IPS-18a (cell line): ENCODE measurements around the gene DIPK1B.
"Not testable (repeated sequence)": the region's sequence is repeated elsewhere in the genome, so short reads cannot be mapped to it uniquely, and the experiment has no call there.

Source experiments
- H3K27ac ChIP-seq: one replicate; pipeline ENCODE4 v1.5.1; 2013; ENCODE audit warnings: low read length
- H3K27me3 ChIP-seq: one replicate; pipeline ENCODE4 v1.6.1; 2013; ENCODE audit warnings: mild to moderate bottlenecking, low read length; ENCODE audit not compliant: control insufficient read depth, insufficient read depth
- H3K36me3 ChIP-seq: one replicate; pipeline ENCODE4 v1.6.1; 2013; ENCODE audit warnings: low read depth, low read length; ENCODE audit not compliant: control insufficient read depth
- H3K4me1 ChIP-seq: one replicate; pipeline ENCODE4 v1.6.1; 2013; ENCODE audit warnings: low read depth, low read length; ENCODE audit not compliant: control insufficient read depth
- H3K4me3 ChIP-seq: one replicate; pipeline ENCODE4 v1.5.1; 2013; ENCODE audit warnings: low read length
- H3K9ac ChIP-seq: one replicate; pipeline ENCODE4 v1.6.1; 2013; ENCODE audit warnings: mild to moderate bottlenecking, low read length, moderate library complexity
- H3K9me3 ChIP-seq: one replicate; pipeline ENCODE4 v1.6.1; 2013; ENCODE audit warnings: low read depth, low read length; ENCODE audit not compliant: control insufficient read depth

DIPK1B gene

DNA sequence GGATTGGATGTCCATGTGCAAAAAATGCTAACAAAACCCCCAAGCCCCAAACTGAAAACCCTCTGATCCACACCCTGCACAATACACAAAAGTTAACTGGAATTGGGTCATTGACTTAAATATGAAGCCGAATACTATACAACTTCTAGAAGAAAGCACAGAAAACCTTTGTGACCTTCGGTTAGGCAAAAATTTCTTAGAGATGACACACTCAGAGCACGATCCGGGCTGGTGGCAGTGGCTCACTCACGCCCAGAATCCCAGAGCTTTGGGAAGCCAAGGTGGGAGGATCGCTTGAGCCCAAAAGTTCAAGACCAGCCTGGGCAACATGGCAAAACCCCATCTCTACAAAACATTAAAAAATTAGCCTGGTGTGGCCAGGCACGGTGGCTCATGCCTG lies 1.8 kb upstream of the DIPK1B start:
- H3K27ac ChIP-seq = no peak overlapping the region
- H3K9me3 ChIP-seq = no peaks in the 10 kb centered on the region
- no peak overlapping the region for H3K9ac ChIP-seq
- no peak overlapping the region for H3K4me3 ChIP-seq
- peaks cover 5% of the 10 kb centered on the region for H3K4me1 ChIP-seq
- H3K27me3 ChIP-seq = peaks cover 8% of the 10 kb centered on the region
- H3K36me3 ChIP-seq = no peaks in the 10 kb centered on the region

DNA sequence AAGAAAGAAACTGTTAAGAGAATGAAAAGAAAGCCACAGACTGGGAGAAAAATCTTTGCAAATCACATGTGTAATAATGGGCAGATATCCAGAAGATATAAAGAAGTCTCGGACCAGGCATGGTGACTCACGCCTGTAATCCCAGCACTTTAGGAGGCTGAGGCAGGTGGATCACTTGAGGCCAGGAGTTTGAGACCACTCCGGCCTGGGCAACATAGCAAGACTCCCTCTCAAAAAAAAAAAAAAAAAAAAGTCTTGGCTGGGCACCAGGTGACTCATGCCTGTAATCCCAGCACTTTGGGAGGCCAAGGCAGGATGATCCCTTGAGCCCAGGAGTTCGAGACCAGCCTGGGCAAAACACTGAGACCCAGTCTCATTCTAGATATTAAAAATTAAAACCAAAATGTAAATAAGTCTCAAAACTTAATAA lies 1.1 kb upstream of the DIPK1B start:
- not testable (repeated sequence) for H3K27me3 ChIP-seq, H3K9ac ChIP-seq, H3K36me3 ChIP-seq, H3K4me1 ChIP-seq, H3K9me3 ChIP-seq, H3K27ac ChIP-seq
- peak overlapping the region; percentile 71 for H3K4me3 ChIP-seq

DNA sequence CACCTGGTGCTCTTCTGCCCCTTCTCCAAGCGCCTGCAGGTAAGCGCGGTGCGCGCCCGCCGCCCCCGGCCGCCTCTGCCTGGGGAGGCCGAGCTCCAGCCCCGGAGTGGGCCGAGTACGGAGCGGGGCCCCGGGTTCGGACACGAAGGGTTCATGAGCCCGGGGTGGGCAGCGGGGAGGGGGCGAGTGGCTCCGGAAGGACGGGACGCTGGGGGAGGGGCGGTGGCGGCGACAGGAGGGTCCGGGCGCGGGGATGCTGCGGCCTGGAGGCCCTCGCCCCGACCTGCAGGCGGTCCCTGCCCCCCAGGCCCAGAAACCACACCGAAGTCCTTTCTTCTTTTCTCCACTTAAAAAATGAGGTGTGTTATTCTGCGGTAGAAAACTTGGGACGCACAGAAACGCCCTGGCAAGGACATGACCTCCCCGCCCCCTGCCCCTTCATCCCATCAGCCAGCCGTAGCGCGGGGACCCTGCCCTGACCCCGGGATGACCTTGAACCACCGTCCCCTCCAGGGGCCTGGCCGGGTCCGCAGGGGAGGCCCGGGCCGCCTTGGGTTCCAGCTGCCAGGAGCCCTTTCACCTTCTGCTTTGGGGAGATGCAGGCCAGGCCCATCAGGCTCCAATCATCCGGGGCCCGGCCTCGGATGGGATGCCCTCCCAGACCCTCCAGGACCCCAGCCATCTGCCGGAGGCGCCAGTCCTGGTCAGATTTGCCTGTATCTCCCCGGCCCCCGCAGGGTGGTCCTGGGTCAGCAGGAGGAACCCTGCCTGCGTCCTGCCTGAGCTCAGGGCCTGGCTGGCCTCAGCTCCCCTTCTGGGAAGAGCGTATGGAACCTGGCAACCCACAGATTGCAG lies 545 bp downstream of the DIPK1B start:
- Histone ChIP-seq H3K27me3 (peaks cover 8% of the 10 kb centered on the region), H3K36me3 (no peaks in the 10 kb centered on the region), H3K4me3 (peak overlapping the region; percentile 80), H3K9me3 (no peaks in the 10 kb centered on the region), H3K9ac (peak overlapping the region; percentile 58), H3K27ac (no peak overlapping the region), H3K4me1 (peaks cover 5% of the 10 kb centered on the region)

DNA sequence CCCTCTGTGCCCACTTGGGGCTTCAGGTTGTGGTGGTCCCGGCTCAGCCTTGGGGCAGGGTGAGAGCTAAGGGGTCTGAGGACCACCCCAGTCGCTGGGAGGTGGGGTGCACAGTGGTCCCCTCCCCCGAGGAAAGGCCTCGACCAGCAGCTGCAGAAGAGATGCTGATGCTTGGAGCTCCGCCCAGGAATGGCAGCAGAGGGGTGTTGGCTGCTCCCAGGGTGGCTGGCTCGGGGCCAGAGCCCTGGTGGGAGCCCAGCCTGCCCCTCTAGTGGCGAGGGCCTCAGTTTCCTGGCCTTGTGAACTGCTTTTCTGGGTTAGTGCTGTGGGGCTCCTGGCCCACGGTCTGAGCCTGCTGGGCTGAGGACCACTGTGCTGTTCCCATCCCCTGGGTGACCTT lies 1.2 kb downstream of the DIPK1B start:
- H3K9me3 ChIP-seq = no peaks in the 10 kb centered on the region
- peaks cover 5% of the 10 kb centered on the region for H3K4me1 ChIP-seq
- H3K36me3 ChIP-seq = no peaks in the 10 kb centered on the region
- H3K9ac ChIP-seq = peak overlapping the region; percentile 58
- peak overlapping the region; percentile 80 for H3K4me3 ChIP-seq
- no peak overlapping the region for H3K27ac ChIP-seq
- peaks cover 8% of the 10 kb centered on the region for H3K27me3 ChIP-seq

DNA sequence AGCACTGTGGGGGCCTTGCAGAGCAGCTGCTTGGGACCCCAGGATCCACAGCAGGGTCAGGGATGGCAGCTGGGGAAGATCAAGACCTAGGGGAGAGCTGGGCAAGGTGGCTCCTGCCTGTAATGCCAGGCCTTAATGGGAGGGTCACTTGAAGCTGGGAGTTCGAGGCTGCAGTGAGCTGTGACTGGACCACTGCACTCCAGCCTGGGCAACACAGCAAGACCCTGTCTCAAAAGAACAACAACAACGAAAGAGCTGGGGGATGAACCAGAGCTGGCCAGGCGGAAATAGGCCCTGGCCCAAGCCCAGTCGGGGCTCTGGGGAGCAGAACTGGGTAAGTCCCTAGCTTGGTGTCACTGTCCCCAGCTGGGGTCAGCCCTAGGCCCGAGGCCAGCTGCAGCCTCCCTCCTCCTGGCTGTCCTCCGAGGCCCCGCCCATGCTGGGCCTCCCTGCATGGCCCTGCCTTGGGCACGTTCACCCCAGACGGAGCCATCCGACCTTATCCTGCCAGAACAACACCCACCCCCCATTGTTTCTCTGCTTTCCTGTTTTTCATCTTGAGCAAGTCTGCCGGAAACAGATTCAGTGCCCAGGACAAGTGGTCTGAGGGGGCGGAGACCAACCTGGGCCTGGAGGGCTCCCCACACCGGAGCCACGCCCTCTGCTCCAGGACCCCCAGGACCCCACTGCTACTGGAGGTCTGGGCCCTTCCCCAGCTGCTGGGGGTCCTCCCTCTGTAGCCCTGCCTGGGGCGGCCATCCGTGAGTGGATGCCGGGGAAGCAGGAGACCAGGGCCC lies 1.9 kb downstream of the DIPK1B start:
- no peak overlapping the region for H3K9ac ChIP-seq
- peaks cover 5% of the 10 kb centered on the region for H3K4me1 ChIP-seq
- H3K27ac ChIP-seq = no peak overlapping the region
- H3K9me3 ChIP-seq = no peaks in the 10 kb centered on the region
- H3K27me3 ChIP-seq = peaks cover 8% of the 10 kb centered on the region
- no peaks in the 10 kb centered on the region for H3K36me3 ChIP-seq
- no peak overlapping the region for H3K4me3 ChIP-seq

DNA sequence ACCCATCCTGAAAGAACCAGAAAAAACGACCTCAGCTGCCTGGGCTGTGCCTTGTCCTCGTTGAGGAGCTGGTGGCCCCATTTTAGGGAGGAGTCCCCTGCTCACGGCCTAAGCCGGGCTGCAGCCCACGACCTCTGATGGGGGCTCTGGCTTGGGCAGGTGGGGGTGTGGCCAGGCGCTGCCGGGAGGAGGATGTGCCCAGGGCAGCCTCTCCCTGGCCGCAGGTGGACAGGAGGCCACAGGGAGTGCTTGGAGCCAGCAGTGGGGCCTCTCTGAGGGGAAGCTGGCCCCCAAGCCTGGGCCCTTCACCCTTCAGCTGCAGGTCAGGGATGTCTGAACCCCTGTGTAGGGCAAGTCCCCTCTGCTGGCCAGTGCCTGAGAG lies 2.5 kb downstream of the DIPK1B start:
- no peaks in the 10 kb centered on the region for H3K9me3 ChIP-seq
- H3K27me3 ChIP-seq = peaks cover 8% of the 10 kb centered on the region
- H3K9ac ChIP-seq = no peak overlapping the region
- H3K4me3 ChIP-seq = no peak overlapping the region
- H3K36me3 ChIP-seq = no peaks in the 10 kb centered on the region
- no peak overlapping the region for H3K27ac ChIP-seq
- peaks cover 5% of the 10 kb centered on the region for H3K4me1 ChIP-seq

DNA sequence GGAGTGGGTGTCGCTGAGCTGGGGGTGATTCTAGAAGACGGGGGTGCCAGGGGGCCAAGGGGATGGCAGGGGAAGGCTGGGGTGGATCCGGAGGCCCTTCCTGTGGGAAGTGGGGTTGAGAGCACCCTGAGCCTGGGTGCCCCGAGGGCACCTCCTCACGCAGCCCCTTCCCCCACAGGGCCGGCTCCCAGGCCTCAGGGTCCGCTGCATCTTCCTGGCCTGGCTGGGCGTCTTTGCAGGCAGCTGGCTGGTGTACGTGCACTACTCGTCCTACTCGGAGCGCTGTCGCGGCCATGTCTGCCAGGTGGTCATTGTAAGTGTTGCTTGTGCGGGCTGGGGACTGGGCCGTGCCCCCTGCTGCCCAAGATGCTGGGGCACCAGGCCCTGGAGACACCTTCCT lies 5.0 kb downstream of the DIPK1B start:
- Histone ChIP-seq H3K4me1 (peaks cover 11% of the 10 kb centered on the region), H3K36me3 (no peaks in the 10 kb centered on the region), H3K27me3 (no peaks in the 10 kb centered on the region), H3K4me3 (no peak overlapping the region), H3K27ac (no peak overlapping the region), H3K9me3 (no peaks in the 10 kb centered on the region), H3K9ac (no peak overlapping the region)

DNA sequence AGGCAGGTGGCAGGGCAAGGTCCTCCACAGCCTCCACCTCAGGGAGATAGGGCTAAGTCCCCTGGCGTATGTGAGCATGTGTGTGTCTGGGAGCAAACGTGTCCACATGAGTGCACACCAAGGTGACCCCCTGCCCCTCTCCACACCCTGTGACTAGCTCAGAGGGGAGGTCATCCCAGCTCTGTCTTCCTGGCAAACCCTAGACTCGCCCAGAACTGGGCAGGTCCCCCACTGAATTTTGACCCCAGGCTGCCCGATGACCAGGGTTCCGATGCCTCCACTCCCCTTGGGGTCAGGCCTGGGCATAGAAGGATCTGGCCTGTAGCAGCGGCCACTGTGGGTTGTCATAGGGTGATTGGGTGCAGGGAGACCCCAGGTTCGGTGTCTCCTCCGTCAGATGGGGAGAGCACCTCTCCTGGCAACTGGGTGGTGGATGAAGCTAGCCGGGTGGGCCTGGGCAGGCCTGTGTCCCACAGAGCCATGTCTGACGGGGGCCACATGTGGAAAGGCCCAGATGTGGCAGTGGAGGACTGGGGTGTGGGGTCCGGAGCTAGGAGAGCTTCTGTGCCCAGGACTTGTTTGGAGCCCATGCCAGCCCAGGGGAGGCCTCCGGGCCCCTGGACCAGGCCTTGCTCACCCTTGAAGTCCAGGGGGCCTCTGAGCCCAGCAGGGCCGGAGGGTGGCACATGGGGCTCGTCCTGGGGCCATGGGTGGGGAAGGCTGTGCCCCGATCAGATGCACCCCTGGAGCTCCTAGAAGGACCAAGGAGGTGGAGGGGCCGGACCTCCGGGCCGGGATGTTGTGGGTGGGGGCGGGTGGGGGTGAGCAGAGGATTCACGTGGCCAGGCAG lies 6.2 kb downstream of the DIPK1B start:
- H3K9ac ChIP-seq = no peak overlapping the region
- H3K27me3 ChIP-seq = no peaks in the 10 kb centered on the region
- no peaks in the 10 kb centered on the region for H3K9me3 ChIP-seq
- no peak overlapping the region for H3K27ac ChIP-seq
- peaks cover under 1% of the 10 kb centered on the region for H3K36me3 ChIP-seq
- no peak overlapping the region for H3K4me3 ChIP-seq
- peaks cover 7% of the 10 kb centered on the region for H3K4me1 ChIP-seq

DNA sequence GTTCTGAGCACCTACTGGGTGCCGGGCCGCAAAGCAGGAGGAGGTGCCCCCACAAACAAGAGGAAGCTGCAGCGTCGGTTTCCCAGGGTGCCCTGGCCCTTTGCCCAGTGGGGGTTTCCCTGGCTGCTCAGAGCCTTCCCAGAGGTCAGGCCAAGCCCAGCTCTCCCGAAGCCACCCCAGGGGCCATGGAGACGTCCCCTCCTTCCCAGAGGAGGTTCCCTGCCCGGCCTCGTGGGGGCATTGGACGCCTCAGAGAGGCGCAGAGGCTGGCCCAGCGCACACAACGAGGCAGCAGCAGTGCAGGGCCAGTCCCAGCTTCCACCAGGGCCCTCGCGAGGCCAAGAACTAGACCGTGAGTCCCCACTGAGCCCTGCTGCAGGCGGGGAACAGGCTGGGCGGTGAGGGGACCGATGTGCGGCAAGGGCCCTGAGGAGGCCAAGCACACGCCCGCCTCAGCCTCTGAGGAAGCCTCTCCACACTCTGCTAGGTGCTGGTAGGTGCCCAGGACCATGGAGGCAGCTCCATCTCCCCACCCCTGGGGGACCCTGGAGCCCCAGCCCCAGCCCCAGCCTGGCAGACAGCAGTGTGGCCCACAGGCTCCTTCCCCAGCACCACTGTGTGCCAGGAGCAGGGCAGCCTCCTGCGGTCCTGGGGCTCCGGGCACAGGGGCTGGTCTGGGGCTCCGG lies 7.0 kb downstream of the DIPK1B start:
- H3K27ac ChIP-seq = no peak overlapping the region
- H3K9me3 ChIP-seq = no peaks in the 10 kb centered on the region
- H3K27me3 ChIP-seq = no peaks in the 10 kb centered on the region
- peaks cover 9% of the 10 kb centered on the region for H3K36me3 ChIP-seq
- H3K4me1 ChIP-seq = peaks cover 6% of the 10 kb centered on the region
- H3K9ac ChIP-seq = no peak overlapping the region
- H3K4me3 ChIP-seq = no peak overlapping the region

DNA sequence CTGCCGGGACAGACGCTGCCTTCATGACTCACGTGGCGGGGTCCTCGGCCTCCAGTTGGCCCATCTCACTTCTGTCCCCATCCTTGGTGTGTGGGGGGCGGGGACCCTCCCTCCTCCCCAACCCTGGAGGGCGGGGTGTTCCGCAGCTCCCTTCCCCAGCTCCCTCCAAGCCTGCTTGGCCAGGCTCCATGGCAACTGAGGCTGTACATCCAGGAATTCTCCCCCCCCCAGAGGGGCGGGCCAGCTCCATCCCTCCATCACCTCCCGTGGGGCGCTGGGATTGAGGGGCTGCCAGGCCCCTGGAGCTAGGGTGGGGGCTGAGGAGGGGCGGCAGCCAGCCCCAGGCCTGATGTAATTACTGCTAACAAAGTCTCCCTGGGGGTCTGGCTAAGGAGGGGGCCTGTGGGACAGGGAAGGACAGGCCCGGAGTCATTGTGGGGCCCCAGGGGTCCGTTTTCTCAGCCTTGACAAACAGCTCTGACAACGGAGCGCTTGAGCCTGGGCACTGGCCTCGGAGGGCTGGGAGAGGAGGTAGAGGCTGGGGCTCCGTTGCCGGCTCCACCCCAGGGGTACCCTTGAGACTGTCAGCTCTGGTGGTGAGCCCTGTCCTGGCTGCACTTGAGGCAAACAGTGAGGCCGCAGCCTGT lies 8.0 kb downstream of the DIPK1B start:
- H3K4me3 ChIP-seq = no peak overlapping the region
- H3K9me3 ChIP-seq = no peaks in the 10 kb centered on the region
- peaks cover 6% of the 10 kb centered on the region for H3K4me1 ChIP-seq
- no peak overlapping the region for H3K27ac ChIP-seq
- no peaks in the 10 kb centered on the region for H3K27me3 ChIP-seq
- H3K36me3 ChIP-seq = peaks cover 15% of the 10 kb centered on the region
- H3K9ac ChIP-seq = peak overlapping the region; percentile 5
